ENCODE data around the gene NOC2L.

GRCh38 chr1:935751-936231, 23.3 kb downstream of the NOC2L start:
- TF ChIP-seq EZH2 (IDR thresholded peaks at IDR 0.05) (peak; percentile 84), CTCF (IDR thresholded peaks at IDR 0.05) (no peak)

All from neural progenitor cell (in vitro differentiated cells).